ENCODE data around the gene ATP10A. TPM values are rescaled to one million over a fixed set of nuclear protein-coding genes. Genes with fewer than 3 reads are reported as not detected.

Gene ATP10A
- total RNA-seq, 1 experiment from 2014 or later, result not detected

DNA sequence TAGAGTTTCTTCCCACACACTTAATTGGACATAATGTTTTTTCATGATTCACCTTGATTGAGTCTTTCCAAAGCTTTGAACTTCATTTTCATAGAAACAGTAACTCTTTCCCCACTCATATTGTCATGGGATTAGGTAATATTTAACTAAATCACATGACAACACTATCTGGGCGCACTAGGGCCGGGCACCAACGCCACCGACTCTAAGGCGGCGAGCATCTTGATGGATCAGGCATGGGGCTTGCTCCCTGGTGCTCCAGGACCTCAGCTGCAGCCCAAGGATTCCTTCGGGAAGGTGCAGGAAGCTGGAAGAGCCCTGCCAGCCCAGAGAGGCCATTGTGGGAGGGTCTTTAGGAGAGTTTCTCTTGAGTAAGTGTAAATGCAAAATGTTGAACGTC lies 231.2 kb downstream of the ATP10A start:
- Histone ChIP-seq H3K4me2 (ENCODE audit: low read depth, low read length, poor library complexity, severe bottlenecking) (no peak overlapping the region), H3K27ac (ENCODE audit: low read length) (no peak overlapping the region), H3K27me3 (ENCODE audit: low read length) (no peaks in the 10 kb centered on the region), H3K9me2 (replicated peaks; ENCODE audit: insufficient read depth, low read length) (no peaks in the 10 kb centered on the region), H2AFZ (ENCODE audit: low read length) (no peak overlapping the region), H3K36me3 (ENCODE audit: insufficient read depth, low read length) (no peaks in the 10 kb centered on the region), H3K9me3 (ENCODE audit: low read length) (peaks cover 10% of the 10 kb centered on the region), H3K79me2 (ENCODE audit: low read length) (no peaks in the 10 kb centered on the region), H3K4me3 (ENCODE audit: low read length) (no peak overlapping the region), H3K4me1 (ENCODE audit: low read length) (no peaks in the 10 kb centered on the region), H4K20me1 (ENCODE audit: insufficient read depth, low read depth, low read length) (no peaks in the 10 kb centered on the region), H3K9ac (ENCODE audit: low read length) (no peak overlapping the region)
- no peak for DNase-seq

Small RNA genes lying within 50 kb of the gene (small RNA-seq; reads per million reads assigned to genes)
- gene MIR4715 (not detected), gene RNA5SP390 (not detected)

All from Karpas-422 (cell line).